LNCaP clone FGC (cell line): Measurements from ENCODE around the gene CDH8.
"Not testable (repeated sequence)": the region's sequence is repeated elsewhere in the genome, so short reads cannot be mapped to it uniquely, and the experiment has no call there.

Experiments
- DNase-seq: peaks from one replicate; pipeline ENCODE4 v3.0.0-alpha.2; 2011; ENCODE audit warnings: low read depth
- H3K4me3 ChIP-seq: 2 replicates; pipeline ENCODE4 v1.5.1; 2011; ENCODE audit warnings: mild to moderate bottlenecking, low read depth, low read length, control low read depth
- TF ChIP-seq, protein P1 (sequence below): IDR thresholded peaks from 2 replicates; pipeline ENCODE4 v1.5.1; 2012; ENCODE audit warnings: mild to moderate bottlenecking; ENCODE audit not compliant: control insufficient read depth, insufficient read depth; ENCODE audit errors: extremely low read depth

Gene CDH8

DNA sequence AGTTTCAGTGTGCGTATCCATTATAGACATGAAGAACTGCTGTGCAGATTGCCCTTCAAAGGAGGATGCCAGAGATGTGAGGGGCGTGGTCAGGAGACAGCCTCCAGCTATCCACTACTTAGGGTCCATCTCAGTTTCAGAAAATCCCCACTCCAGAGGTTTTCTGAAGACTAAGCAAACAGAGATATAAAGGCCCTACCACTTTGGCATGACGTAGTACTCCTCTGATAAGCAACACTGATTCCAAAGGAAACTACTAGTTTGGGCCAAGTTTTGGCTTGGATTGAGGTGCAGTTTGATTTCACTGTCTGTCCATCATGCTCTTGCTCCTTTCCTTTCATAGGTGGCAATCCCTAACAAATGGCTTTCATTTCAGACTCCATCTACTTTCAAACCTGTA is 228.7 kb downstream of the CDH8 start:
- H3K4me3 ChIP-seq, result no peak overlapping the region
- TF ChIP-seq, protein P1, sequence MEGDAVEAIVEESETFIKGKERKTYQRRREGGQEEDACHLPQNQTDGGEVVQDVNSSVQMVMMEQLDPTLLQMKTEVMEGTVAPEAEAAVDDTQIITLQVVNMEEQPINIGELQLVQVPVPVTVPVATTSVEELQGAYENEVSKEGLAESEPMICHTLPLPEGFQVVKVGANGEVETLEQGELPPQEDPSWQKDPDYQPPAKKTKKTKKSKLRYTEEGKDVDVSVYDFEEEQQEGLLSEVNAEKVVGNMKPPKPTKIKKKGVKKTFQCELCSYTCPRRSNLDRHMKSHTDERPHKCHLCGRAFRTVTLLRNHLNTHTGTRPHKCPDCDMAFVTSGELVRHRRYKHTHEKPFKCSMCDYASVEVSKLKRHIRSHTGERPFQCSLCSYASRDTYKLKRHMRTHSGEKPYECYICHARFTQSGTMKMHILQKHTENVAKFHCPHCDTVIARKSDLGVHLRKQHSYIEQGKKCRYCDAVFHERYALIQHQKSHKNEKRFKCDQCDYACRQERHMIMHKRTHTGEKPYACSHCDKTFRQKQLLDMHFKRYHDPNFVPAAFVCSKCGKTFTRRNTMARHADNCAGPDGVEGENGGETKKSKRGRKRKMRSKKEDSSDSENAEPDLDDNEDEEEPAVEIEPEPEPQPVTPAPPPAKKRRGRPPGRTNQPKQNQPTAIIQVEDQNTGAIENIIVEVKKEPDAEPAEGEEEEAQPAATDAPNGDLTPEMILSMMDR, result no peak
- no peak for DNase-seq

- DNase-seq, result not testable (repeated sequence)
- peak overlapping the region; percentile 13; the same call in 1 of the 2 replicates for H3K4me3 ChIP-seq
Observed at GRCh38 chr16:61801217-61801616, 235.0 kb downstream of the CDH8 start.

DNA sequence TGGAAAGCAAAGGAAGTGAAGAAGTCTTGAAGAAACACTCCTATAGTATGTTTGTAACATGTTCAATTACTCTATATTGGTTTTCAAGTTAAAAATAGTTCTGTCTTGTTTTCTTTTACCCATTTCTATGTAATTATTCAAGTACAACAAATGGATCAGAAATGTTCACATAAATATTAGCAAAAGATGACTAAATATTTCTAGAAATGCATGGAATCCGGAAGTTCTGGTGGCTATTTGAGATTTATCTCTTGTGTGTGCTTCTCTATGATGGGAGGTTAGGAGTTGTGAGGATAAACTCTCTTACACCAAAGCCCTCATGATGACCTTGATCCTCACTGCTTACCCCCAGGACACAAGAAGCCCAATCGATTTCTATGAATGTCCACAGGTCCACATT is 237.5 kb downstream of the CDH8 start:
- DNase-seq, result no peak
- no peak overlapping the region for H3K4me3 ChIP-seq
- TF ChIP-seq, protein P1, result no peak

GRCh38 chr16:61797961-61798507 is 238.2 kb downstream of the CDH8 start:
- H3K4me3 ChIP-seq, result no peak overlapping the region
- TF ChIP-seq, protein P1, result no peak
- DNase-seq, result no peak

- H3K4me3 ChIP-seq, result no peak overlapping the region
- TF ChIP-seq, protein P1, result no peak
- no peak for DNase-seq
Observed at GRCh38 chr16:61797296-61797795, 238.9 kb downstream of the CDH8 start.

DNA sequence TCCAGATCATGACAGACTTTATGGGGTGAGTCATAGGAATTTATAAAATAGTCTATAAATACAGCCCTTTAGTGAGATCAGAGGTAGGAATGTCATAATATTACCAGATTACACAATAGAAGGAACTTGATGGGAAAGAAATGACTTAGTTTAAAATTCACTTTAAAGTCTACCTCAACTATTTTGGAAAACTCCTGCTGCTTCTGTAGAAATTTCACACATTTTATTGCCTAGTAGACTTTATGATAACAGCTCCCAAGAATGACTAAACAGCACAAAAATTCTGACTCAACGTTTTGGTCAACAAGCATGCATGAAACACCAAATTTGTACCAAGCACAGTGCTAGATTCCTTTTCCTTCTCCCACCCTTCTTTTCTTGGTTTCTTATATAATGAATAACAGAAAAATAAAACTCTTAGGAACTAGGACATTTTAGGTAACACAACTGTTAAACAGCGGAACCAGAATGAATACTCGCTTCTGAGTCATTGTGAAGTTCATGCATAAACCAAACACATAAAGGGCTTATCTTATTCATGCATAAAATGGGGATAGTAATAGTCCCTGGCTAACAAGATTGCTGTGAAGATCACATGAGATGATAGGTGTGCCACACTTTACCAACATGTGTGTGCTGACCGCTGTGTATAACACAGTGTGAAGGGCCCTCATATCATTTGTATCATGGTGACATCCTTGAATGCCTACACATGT is 243.9 kb downstream of the CDH8 start:
- no peak overlapping the region for H3K4me3 ChIP-seq
- DNase-seq, result no peak
- TF ChIP-seq, protein P1, result no peak

DNA sequence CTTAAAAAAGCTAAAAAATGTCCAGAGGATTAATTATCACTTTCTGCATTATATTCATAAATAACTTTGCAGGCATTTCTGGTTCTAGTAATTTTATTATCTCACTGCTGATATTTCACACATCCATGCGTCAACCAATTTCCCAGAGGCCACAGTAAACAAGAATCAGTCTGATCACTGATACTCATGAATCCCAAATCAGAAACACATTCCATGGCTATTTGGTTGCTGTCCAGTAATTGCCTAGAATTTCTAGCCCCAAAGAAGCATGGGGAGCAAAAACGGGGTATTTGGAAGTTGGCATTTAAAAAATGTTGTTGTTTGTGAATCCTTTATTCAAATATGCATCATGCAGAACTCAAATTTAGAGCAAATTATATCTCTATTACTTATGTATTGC is 244.8 kb downstream of the CDH8 start:
- no peak overlapping the region for H3K4me3 ChIP-seq
- TF ChIP-seq, protein P1, result no peak
- DNase-seq, result no peak

GRCh38 chr16:61781855-61782254 is 254.4 kb downstream of the CDH8 start:
- DNase-seq, result not testable (repeated sequence)
- peak overlapping the region; percentile 14; the same call in 1 of the 2 replicates for H3K4me3 ChIP-seq
